Neural progenitor cell (in vitro differentiated cells): ENCODE results near the gene LDLRAD4.

Experiments
- EZH2 ChIP-seq: fragments of 200-600 bp; sonication (generic); IDR thresholded peaks from 2 replicates; pipeline ENCODE4 v1.6.1; 2017; ENCODE audit warnings: antibody characterized with exemption, mild to moderate bottlenecking, moderate library complexity
- TF ChIP-seq, protein P1 (sequence below): fragments of 200-600 bp; sonication (generic); IDR thresholded peaks from 2 replicates; pipeline ENCODE4 v1.5.1; 2017; ENCODE audit warnings: antibody characterized with exemption, mild to moderate bottlenecking

DNA sequence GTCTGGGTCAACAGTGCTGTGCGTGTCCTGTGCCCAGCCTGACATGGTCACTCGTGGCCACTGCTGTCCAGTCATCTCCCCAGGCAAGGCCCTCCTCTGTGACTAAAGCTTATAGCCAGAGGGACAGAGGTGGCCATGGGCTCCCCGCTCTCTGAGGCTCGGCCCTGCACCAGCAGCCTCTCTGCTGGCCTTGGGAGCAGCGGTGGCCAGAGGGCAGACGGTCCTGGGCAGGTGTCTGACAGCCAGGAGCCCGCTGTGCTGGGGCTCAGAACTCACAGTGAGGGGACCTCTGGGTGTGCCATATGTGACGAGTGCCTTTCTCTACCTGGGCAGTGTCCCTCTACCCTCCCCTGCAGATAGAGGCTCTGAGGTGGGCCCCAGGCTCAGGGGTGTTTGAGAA lies 409.1 kb downstream of the LDLRAD4 start:
- TF ChIP-seq, protein P1, sequence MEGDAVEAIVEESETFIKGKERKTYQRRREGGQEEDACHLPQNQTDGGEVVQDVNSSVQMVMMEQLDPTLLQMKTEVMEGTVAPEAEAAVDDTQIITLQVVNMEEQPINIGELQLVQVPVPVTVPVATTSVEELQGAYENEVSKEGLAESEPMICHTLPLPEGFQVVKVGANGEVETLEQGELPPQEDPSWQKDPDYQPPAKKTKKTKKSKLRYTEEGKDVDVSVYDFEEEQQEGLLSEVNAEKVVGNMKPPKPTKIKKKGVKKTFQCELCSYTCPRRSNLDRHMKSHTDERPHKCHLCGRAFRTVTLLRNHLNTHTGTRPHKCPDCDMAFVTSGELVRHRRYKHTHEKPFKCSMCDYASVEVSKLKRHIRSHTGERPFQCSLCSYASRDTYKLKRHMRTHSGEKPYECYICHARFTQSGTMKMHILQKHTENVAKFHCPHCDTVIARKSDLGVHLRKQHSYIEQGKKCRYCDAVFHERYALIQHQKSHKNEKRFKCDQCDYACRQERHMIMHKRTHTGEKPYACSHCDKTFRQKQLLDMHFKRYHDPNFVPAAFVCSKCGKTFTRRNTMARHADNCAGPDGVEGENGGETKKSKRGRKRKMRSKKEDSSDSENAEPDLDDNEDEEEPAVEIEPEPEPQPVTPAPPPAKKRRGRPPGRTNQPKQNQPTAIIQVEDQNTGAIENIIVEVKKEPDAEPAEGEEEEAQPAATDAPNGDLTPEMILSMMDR: no peak
- no peak for TF ChIP-seq EZH2
